Inferior parietal cortex (tissue), 1 donor: ENCODE results near the gene GADL1.

ENCODE experiments used
- DNase-seq: peaks from one replicate; pipeline ENCODE4 v3.0.0-alpha.2; 2016; ENCODE audit errors: extremely low spot score

The GADL1 gene

DNA sequence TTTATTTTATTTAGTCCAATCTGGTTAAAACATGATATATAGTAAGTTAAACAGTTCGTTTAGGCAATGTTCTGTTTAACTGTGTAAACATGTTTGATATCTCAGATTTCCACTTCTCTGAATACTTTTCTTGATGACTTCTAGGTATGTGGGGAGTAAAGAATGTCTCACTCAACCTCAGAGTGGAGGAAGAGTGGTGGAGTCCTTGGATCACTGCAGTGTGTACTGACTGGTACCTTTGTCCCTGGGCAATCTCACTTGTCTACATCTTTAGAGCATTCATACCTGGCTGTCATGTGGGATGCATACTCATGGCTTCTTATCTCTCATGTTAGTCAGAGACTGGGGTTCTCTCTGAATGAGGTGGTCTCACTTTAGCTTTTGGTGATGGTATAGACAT lies 15.6 kb downstream of the GADL1 start:
- no peak for DNase-seq

DNA sequence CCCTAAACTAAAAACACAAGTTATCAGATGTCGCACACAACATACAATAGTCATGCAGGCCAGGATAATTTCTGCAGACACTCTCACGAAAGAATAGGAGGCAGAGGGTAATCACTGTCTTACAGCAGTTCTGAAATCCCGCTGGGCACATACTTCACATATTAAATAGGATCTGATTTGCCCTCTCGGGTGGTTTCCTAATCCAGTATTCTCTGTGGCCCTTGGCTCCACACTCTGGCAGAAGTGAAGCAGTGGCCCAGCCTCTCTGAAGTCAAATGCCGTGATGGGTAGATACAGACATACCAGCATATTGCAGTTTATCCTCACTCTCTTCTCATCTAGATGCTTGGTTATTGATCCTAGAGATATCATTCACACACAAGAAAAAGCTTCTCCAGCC lies 19.0 kb downstream of the GADL1 start:
- no peak for DNase-seq

GRCh38 chr3:30873671-30874070 lies 20.8 kb downstream of the GADL1 start:
- no peak for DNase-seq

DNA sequence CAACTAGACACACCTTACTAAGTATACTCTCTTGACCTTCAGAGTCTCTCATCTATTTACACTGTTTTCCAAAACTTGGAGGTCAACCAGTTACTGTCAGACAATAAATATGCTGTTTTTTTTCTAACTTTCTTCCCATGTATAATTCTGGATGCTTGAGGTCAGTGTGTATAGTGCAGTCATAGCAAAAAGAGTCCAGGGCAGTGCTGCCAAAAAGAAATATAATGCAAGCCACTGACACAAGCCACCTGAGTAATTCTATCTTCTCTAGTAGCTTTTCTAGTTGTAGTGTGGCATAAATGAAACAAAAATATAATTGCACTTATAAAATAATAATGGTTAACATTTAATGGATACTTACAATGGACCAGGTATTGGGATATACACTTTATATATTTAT lies 21.6 kb downstream of the GADL1 start:
- DNase-seq = no peak

DNA sequence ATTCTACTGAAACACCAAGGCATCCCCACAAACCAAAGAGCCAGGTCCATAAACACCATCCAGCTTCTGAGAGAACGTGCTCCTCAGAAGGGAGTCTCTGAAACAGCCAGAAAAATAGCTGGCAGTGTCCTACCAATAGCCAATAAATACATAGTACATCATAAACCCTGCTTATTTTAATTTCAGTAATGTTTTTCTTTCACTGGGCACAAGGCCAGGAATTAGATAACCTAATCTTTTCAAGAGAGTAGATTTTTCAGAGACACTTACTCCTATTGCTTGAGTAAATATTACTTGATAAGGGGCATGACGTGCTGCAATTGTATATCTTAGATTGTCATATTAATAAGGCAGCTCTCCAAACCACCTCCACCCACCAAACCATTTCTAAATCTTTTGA lies 22.7 kb downstream of the GADL1 start:
- no peak for DNase-seq

GRCh38 chr3:30864836-30865235 lies 29.6 kb downstream of the GADL1 start:
- DNase-seq = no peak

DNA sequence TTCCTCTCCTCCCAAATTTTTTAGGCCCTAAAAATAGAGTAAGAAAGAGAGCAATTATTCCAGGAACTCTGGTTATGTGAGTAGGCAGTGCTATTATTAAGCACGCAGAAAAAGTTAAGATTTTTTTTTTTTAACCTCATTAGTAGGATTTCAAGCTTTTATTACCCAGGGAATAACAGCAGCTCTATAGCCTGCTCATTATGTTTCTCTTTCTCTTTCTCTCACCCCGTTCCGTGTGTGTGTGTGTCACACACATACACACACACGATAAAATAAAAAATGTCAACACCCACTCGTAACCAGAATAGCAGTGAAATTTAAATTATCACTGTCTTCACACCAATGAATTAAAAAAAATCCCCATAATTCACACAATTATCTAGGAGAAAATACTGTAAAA lies 30.3 kb downstream of the GADL1 start:
- DNase-seq = no peak

DNA sequence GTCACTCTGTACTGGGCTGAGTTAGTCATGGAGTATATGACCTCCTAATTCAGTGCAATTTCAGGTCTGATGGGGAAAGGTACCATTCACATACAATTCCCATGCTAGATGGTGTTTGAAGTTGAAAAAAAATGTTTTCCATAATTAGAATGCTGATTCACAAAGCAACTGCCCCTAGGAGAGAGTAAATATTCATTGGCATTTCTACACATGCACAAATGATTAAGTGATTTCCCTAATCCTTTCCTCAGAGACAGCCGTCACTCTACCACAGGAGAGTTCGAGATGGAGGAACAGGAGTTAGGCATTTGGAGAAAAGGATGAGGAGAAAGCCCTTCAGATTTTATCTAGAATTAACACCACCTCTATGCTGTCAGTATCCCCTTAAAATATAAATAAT lies 32.5 kb downstream of the GADL1 start:
- no peak for DNase-seq

- DNase-seq = peak; percentile 22
Observed at GRCh38 chr3:30858894-30859389, 35.5 kb downstream of the GADL1 start.

- DNase-seq = no peak
Observed at GRCh38 chr3:30855400-30856292, 38.8 kb downstream of the GADL1 start.

DNA sequence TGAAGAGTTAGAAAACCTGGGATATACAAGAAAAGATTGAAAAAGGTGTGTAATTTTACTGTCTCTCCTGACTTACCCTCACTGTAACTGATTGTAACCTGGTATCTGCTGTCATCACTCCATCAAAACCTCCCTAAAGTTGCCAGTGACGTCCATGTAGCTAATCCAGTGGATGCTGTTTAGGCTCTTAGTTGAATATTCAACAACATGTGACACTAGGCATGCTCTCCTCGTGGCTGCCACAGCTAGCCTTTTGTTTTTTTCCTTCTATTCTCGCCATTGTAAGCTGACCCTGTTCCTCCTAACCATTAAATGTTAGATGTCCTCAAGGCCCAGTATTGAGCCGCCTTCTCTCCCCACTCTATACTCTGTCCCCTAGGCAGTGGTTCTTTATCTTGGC lies 41.6 kb downstream of the GADL1 start:
- no peak for DNase-seq

DNA sequence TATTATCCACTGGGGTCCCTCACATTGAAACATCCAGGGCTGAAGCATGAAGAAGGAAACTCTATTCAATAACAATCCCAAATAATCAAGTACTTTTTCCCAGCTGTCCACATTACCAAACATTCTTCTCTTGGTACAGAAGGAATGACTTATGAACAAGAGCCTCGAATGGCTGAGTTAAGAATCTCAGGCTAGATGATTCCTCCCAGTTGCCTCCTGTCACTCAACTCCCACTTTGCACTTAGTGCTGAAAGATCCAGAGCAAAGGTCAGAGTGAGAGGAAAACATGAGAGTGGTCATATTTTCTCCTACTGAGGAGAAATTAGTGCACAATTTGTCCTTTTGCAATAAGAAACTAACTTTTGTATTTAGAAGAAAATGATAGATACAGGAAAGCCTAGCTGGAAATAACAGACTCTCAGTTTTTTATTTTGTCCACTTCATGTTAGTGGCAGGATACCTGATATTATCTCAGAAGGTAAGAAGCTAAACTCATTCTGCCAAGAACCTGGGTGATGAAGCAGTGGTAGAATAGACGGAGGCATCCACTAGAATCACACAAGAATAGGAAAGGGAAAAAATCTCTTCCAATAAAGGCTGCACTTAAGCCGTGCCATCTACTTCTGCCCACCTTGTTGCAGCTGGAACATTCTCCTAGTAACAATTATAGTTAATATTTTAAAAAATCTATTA lies 46.2 kb downstream of the GADL1 start:
- no peak for DNase-seq

GRCh38 chr3:30847592-30847991 lies 46.9 kb downstream of the GADL1 start:
- no peak for DNase-seq

DNA sequence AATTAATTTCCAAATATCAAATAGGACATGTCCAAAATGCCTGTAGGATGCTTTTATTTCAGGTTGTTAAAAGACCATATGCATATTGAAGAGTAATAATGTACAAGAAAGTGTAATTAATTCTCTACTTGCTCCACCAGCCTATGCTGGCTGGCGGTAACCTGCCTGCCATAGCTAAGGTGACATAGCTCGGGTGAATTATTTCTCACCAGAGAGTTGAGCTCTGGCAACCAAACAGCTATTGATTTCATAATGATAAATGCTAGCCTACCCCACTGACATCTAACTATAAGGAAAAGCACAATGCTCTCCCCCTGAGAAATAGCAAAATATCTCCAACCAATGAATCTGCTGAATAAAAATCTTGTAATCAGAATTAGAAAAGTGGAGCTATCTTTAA lies 48.9 kb downstream of the GADL1 start:
- no peak for DNase-seq

GRCh38 chr3:30843877-30844276 lies 50.6 kb downstream of the GADL1 start:
- no peak for DNase-seq

DNA sequence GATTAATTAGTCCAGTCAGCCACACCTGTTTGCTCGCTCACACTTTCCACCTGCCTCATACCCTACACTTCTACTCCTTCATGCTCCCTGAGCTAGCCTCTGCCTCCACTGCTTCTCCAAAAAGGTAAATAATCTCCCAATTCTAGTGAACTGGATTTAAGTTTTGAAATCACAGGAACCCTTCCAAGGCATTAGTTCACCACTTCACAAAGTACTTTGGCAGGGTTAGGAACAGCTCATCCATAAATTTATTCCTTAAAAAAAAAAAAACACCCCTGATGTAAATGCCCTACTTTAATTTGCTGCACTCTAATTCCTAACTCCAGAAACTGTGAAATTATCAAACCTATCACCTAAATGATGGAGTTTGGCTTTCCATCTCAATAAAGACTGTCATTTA lies 58.3 kb downstream of the GADL1 start:
- no peak for DNase-seq

DNA sequence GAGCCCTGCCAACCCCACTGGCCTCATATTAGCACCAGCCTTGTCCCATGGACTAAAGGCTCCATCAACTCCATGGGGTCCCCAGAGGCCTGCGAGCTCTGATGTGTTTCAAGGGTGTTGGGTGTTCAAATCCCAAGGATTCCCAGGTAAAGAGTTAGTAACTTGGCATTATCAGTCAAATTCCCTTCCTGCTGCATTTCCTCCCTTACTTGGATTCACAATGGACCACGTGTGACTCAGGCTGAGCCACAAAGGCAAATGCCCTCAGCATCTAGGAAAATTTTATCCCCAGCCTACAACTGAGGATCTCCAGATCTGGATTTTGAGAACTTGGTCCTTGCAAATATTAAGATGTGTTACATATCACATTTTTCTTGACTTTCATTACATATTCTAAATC lies 58.8 kb downstream of the GADL1 start:
- no peak for DNase-seq

GRCh38 chr3:30832961-30833575 lies 61.4 kb downstream of the GADL1 start:
- DNase-seq = no peak

- no peak for DNase-seq
Observed at GRCh38 chr3:30827080-30827479, 67.4 kb downstream of the GADL1 start.

GRCh38 chr3:30826531-30826942 lies 67.9 kb downstream of the GADL1 start:
- DNase-seq = no peak

GRCh38 chr3:30819067-30819798 lies 75.2 kb downstream of the GADL1 start:
- DNase-seq = no peak

DNA sequence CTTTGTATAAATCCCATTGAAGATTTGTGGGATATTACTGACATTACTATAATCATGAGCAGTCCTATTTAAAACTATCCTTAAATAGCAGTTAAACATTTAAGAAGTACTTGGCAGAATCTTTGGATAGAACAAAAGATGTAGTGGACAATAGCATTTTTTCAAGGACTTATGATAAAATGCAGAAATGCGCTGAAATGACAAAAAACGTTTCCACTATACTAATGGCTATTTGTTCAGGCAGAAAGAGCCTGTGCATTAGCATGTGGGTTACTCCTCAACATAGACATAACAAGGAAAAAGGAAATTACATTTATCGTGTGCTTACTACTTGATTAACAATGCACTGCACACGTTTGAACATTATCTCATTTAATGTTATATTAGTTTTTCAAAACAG lies 80.7 kb downstream of the GADL1 start:
- DNase-seq = no peak
